Trophoblast cell (in vitro differentiated cells and primary cell): ENCODE measurements around the gene TRPC4.

ENCODE experiments used
- DNase-seq, 2 donors: peaks; one replicate each; pipeline ENCODE4 v3.0.0-alpha.2; 2016
- H2AFZ ChIP-seq: 2 replicates; pipeline ENCODE4 v1.6.1; 2013; ENCODE audit warnings: low read length, moderate library complexity, mild to moderate bottlenecking; ENCODE audit not compliant: insufficient read depth, poor library complexity
- H2AK5ac ChIP-seq: 2 replicates; pipeline ENCODE4 v1.6.1; 2013; ENCODE audit warnings: mild to moderate bottlenecking, low read length
- H2BK120ac ChIP-seq: 2 replicates; pipeline ENCODE4 v1.6.1; 2013; ENCODE audit warnings: low read length, mild to moderate bottlenecking, moderate library complexity; ENCODE audit not compliant: insufficient read depth, poor library complexity
- H2BK12ac ChIP-seq: 2 replicates; pipeline ENCODE4 v1.6.1; 2013; ENCODE audit warnings: mild to moderate bottlenecking, low read length, moderate library complexity
- H2BK5ac ChIP-seq: 2 replicates; pipeline ENCODE4 v1.6.1; 2013; ENCODE audit warnings: low read length, low read depth, moderate library complexity, mild to moderate bottlenecking; ENCODE audit not compliant: poor library complexity
- H3K14ac ChIP-seq: 2 replicates; pipeline ENCODE4 v1.6.1; 2013; ENCODE audit warnings: mild to moderate bottlenecking, low read length
- H3K18ac ChIP-seq: 2 replicates; pipeline ENCODE4 v1.6.1; 2013; ENCODE audit warnings: mild to moderate bottlenecking, low read length
- H3K23ac ChIP-seq: 2 replicates; pipeline ENCODE4 v1.6.1; 2013; ENCODE audit warnings: low read length
- H3K27ac ChIP-seq: 2 replicates; pipeline ENCODE4 v1.5.1; 2013; ENCODE audit warnings: low read depth, mild to moderate bottlenecking, inconsistent platforms, low read length, moderate library complexity
- H3K27me3 ChIP-seq: 2 replicates; pipeline ENCODE4 v1.6.1; 2013; ENCODE audit warnings: inconsistent platforms, mild to moderate bottlenecking, low read length, moderate library complexity; ENCODE audit not compliant: insufficient read depth
- H3K36me3 ChIP-seq, 2 experiments: 1 replicate in 1 of 2; 2 replicates in 1 of 2; pipeline ENCODE4 v1.6.1; 2013; ENCODE audit warnings: low read length in 2 of 2, mild to moderate bottlenecking in 2 of 2, moderate library complexity in 1 of 2; ENCODE audit not compliant: insufficient read depth in 2 of 2, control insufficient read depth in 1 of 2
- H3K4ac ChIP-seq: 2 replicates; pipeline ENCODE4 v1.6.1; 2013; ENCODE audit warnings: low read depth, mild to moderate bottlenecking, low read length, moderate library complexity
- H3K4me1 ChIP-seq, 2 experiments: 1 replicate in 1 of 2; 2 replicates in 1 of 2; pipeline ENCODE4 v1.6.1; 2013; ENCODE audit warnings: low read length in 2 of 2, mild to moderate bottlenecking in 2 of 2, moderate library complexity in 1 of 2; ENCODE audit not compliant: insufficient read depth in 2 of 2, control insufficient read depth in 1 of 2
- H3K4me2 ChIP-seq: 2 replicates; pipeline ENCODE4 v1.6.1; 2013; ENCODE audit warnings: inconsistent platforms, mild to moderate bottlenecking, low read length, moderate library complexity
- H3K4me3 ChIP-seq: 2 replicates; pipeline ENCODE4 v1.5.1; 2013; ENCODE audit warnings: mild to moderate bottlenecking, low read depth, low read length, inconsistent platforms
- H3K79me1 ChIP-seq: one replicate; pipeline ENCODE4 v1.6.1; 2013; ENCODE audit warnings: low read length
- H3K79me2 ChIP-seq: 2 replicates; pipeline ENCODE4 v1.6.1; 2013; ENCODE audit warnings: low read length, mild to moderate bottlenecking; ENCODE audit not compliant: control insufficient read depth, insufficient read depth, poor library complexity
- H3K9ac ChIP-seq: 2 replicates; pipeline ENCODE4 v1.6.1; 2013; ENCODE audit warnings: mild to moderate bottlenecking, low read length
- H3K9me3 ChIP-seq: 2 replicates; pipeline ENCODE4 v1.6.1; 2013; ENCODE audit warnings: low read depth, mild to moderate bottlenecking, control low read depth, inconsistent platforms, low read length; ENCODE audit not compliant: insufficient read depth
- H4K12ac ChIP-seq: 2 replicates; pipeline ENCODE4 v1.6.1; 2013; ENCODE audit warnings: low read depth, mild to moderate bottlenecking, low read length, moderate library complexity
- H4K8ac ChIP-seq: 2 replicates; pipeline ENCODE4 v1.6.1; 2013; ENCODE audit warnings: low read depth, mild to moderate bottlenecking, low read length, moderate library complexity
- H4K91ac ChIP-seq: one replicate; pipeline ENCODE4 v1.6.1; 2013; ENCODE audit warnings: low read depth, mild to moderate bottlenecking, low read length, moderate library complexity
- WGBS: extraction: QIAGEN DNeasy Blood & Tissue Kit; methylation state at CpG from one replicate; pipeline ENCODE4 v1.1.7; 2013; ENCODE audit warnings: missing lambda C conversion rate; ENCODE audit not compliant: insufficient read length, insufficient coverage; ENCODE audit errors: extremely low coverage; 5-methylcytosine and 5-hydroxymethylcytosine counted together

The TRPC4 gene

GRCh38 chr13:37893321-37893720, 23.7 kb upstream of the TRPC4 start:
- Histone ChIP-seq H2AK5ac (no peak overlapping the region), H3K9me3 (no peaks in the 10 kb centered on the region), H3K4me3 (no peak overlapping the region), H3K23ac (no peak overlapping the region), H2BK12ac (no peak overlapping the region), H2BK120ac (no peak overlapping the region), H3K27me3 (no peaks in the 10 kb centered on the region), H3K18ac (no peak overlapping the region), H3K4ac (no peak overlapping the region), H4K91ac (no peak overlapping the region), H3K9ac (no peak overlapping the region), H4K12ac (no peak overlapping the region), H3K36me3 (no peaks in the 10 kb centered on the region), H3K79me2 (no peaks in the 10 kb centered on the region), H3K79me1 (no peaks in the 10 kb centered on the region), H2BK5ac (no peak overlapping the region), H2AFZ (no peak overlapping the region), H3K4me1 (peaks cover 0 to 3% of the 10 kb centered on the region in 2 experiments), H4K8ac (no peak overlapping the region), H3K4me2 (no peak overlapping the region), H3K14ac (no peak overlapping the region), H3K27ac (no peak overlapping the region)
- DNase-seq = no peak

GRCh38 chr13:37889820-37890219, 20.2 kb upstream of the TRPC4 start:
- no peak overlapping the region for H4K8ac ChIP-seq
- no peaks in the 10 kb centered on the region for H3K36me3 ChIP-seq
- no peak overlapping the region for H2BK5ac ChIP-seq
- no peak overlapping the region for H3K23ac ChIP-seq
- H2AFZ ChIP-seq = no peak overlapping the region
- no peak overlapping the region for H2AK5ac ChIP-seq
- no peaks in the 10 kb centered on the region for H3K9me3 ChIP-seq
- no peak for DNase-seq
- H3K4me2 ChIP-seq = no peak overlapping the region
- no peaks in the 10 kb centered on the region for H3K79me2 ChIP-seq
- no peaks in the 10 kb centered on the region for H3K79me1 ChIP-seq
- no peak overlapping the region for H3K27ac ChIP-seq
- H4K91ac ChIP-seq = no peak overlapping the region
- no peak overlapping the region for H3K4ac ChIP-seq
- H3K9ac ChIP-seq = no peak overlapping the region
- no CpG with 5 or more reads among the region's 4 CpGs for WGBS
- H3K18ac ChIP-seq = no peak overlapping the region
- H3K14ac ChIP-seq = no peak overlapping the region
- H3K4me3 ChIP-seq = no peak overlapping the region
- no peak overlapping the region for H2BK120ac ChIP-seq
- no peak overlapping the region for H2BK12ac ChIP-seq
- H3K4me1 ChIP-seq = peaks cover 0 to 3% of the 10 kb centered on the region in 2 experiments
- no peak overlapping the region for H4K12ac ChIP-seq
- no peaks in the 10 kb centered on the region for H3K27me3 ChIP-seq

- DNase-seq = peak in 1 of 2 donors; percentile 51
- H4K12ac ChIP-seq = no peak overlapping the region
- no peaks in the 10 kb centered on the region for H3K27me3 ChIP-seq
- H3K79me2 ChIP-seq = no peaks in the 10 kb centered on the region
- H3K4me1 ChIP-seq = peaks cover 0 to 3% of the 10 kb centered on the region in 2 experiments
- H3K36me3 ChIP-seq = no peaks in the 10 kb centered on the region
- H2BK5ac ChIP-seq = no peak overlapping the region
- H3K27ac ChIP-seq = no peak overlapping the region
- no peak overlapping the region for H3K14ac ChIP-seq
- H2BK120ac ChIP-seq = no peak overlapping the region
- H2AK5ac ChIP-seq = no peak overlapping the region
- H3K79me1 ChIP-seq = no peaks in the 10 kb centered on the region
- H3K4me2 ChIP-seq = no peak overlapping the region
- H3K23ac ChIP-seq = no peak overlapping the region
- no peak overlapping the region for H2BK12ac ChIP-seq
- no peak overlapping the region for H3K9ac ChIP-seq
- H3K4me3 ChIP-seq = no peak overlapping the region
- H2AFZ ChIP-seq = no peak overlapping the region
- H4K8ac ChIP-seq = no peak overlapping the region
- no peak overlapping the region for H3K18ac ChIP-seq
- no peaks in the 10 kb centered on the region for H3K9me3 ChIP-seq
- no peak overlapping the region for H3K4ac ChIP-seq
- WGBS = no CpG with 5 or more reads among the region's 2 CpGs
- H4K91ac ChIP-seq = no peak overlapping the region
Observed at GRCh38 chr13:37889102-37889501, 19.5 kb upstream of the TRPC4 start.

DNA sequence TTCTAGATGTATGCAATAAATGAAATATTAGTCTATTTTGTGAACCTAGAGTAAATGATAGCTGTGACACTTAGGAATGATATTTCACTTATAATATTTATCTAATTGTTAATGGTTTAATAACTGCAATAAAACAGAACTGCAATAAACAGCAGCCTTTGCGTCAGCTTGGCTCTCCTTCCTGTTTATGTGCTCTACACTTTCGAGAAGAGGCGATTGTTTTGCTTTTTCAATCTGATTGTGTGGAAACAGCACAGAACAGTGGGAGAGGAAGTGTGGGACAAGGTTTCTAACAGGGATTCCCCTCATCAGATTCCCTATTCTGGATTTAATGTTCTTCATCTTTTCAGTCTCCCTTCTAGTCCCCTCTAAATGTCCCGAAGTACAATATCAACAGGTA, 17.3 kb upstream of the TRPC4 start:
- no peak overlapping the region for H4K91ac ChIP-seq
- H3K4me3 ChIP-seq = no peak overlapping the region
- no peak overlapping the region for H4K8ac ChIP-seq
- no CpG with 5 or more reads among the region's 4 CpGs for WGBS
- H3K4ac ChIP-seq = no peak overlapping the region
- H2AFZ ChIP-seq = no peak overlapping the region
- no peaks in the 10 kb centered on the region for H3K27me3 ChIP-seq
- H3K79me1 ChIP-seq = no peaks in the 10 kb centered on the region
- peaks cover 0 to 3% of the 10 kb centered on the region in 2 experiments for H3K4me1 ChIP-seq
- H3K4me2 ChIP-seq = no peak overlapping the region
- no peaks in the 10 kb centered on the region for H3K79me2 ChIP-seq
- H2BK5ac ChIP-seq = no peak overlapping the region
- no peak overlapping the region for H3K23ac ChIP-seq
- no peak overlapping the region for H3K9ac ChIP-seq
- H3K14ac ChIP-seq = no peak overlapping the region
- no peak for DNase-seq
- H3K9me3 ChIP-seq = no peaks in the 10 kb centered on the region
- H3K27ac ChIP-seq = no peak overlapping the region
- H2AK5ac ChIP-seq = no peak overlapping the region
- H3K18ac ChIP-seq = no peak overlapping the region
- no peak overlapping the region for H2BK120ac ChIP-seq
- H2BK12ac ChIP-seq = no peak overlapping the region
- H4K12ac ChIP-seq = no peak overlapping the region
- H3K36me3 ChIP-seq = no peaks in the 10 kb centered on the region
